ENCODE results near the gene SMYD3.

SMYD3 gene

DNA sequence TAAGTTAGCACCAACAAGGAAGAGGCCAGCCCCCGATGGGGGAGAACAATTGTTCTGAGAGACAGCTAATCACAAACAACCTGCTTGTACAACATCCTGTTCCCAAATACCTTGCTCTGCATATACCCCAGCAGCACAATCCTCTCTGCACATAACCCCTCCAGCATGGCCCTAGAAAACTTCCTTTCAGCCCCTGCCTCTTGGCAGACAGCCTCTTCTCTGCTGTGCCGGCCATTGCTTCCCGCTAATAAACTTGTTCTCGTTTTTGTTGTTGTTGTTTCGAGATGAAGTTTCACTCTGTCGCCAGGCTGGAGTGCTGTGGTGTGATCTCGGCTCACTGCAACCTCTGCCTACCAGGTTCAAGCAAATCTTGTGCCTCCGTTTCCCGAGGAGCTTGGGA is 392.7 kb downstream of the SMYD3 start:
- DNase-seq (ENCODE audit: low read depth in 1 of 2, low spot score in 1 of 2) = no peak

DNA sequence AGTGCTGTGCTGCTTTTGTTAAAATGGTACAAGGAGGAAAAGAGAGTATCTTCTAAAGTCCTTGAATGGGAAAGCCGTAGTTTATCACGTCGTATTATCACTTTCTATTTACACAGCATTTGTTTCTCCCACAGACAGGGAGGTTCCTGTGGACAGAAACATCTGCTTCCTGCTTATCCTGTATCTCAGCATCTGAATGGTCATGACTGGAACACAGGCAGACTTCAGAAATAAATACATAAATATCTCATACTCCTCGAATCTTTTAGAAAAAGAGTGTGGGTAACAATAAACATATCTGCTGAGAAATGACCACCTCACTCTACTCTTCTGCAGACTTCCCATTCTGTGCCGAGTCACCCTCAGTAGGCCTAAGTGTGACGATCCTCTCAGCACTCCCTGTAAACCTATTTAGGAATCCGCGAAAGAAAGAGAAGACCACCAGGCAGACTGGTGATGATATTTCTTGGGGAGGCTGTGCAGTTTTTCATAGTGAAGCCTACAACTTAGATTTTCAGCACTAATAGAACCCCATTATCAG is 393.5 kb downstream of the SMYD3 start:
- no peak for DNase-seq (ENCODE audit: low read depth in 1 of 2, low spot score in 1 of 2)

DNA sequence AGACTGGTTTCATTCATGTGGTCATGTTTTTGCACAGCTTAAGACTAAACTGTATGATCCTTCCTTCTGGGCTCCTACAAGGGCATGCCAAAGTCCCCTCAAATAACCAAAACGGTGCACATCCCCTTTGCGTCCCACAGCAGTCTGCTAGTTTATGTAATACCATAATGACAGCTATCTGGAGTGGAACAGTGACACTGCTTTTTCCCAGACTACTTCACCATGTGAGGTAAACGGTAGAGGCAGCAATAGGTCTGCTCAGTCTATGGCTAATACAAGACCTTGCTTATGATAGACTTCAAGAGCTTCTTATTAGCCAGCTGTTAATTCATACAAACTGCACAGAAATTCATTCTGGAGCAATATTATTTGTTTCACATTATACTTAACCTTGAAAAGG is 395.5 kb downstream of the SMYD3 start:
- DNase-seq (ENCODE audit: low read depth in 1 of 2, low spot score in 1 of 2) = no peak

DNA sequence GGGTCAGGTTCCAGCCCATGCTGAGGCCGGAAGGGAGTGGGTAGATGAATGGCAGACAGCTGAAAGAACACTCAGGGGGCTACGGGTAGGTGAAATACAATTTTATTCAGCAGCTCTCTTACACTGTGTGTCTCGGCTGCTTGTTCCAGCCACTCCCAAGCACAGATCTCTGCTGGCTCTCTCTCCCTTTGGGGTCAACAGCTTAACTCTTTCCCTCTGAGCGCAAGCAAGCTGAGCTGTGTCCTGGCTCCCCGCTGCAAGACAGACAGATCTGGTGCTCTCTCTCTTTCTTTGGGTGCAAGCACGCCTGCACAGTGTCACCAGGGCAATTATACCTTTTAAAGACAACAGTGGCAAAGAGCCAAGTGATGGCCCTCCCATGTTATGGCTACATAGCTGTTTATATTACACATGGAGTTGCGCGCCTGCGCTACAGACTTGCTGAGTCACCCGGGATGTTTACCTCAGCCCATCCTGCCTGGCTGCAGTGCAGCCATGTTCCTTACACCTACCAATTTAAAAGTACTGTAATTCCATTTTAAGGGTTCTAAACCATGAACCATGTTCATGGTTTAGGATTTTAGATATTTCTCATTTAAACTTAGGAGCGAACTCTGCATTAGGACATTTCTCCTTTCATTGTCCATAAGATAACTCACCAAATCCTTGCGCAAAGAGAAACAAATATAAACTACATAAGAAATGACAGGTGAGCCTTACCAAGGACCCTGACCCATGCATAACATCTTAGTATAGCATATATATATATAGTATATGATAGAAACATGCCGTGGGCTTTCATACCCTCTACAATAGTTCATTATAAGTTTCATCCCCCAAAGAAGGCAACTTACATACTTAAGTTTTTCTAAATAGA is 396.5 kb downstream of the SMYD3 start:
- DNase-seq (ENCODE audit: low read depth in 1 of 2, low spot score in 1 of 2) = no peak

DNA sequence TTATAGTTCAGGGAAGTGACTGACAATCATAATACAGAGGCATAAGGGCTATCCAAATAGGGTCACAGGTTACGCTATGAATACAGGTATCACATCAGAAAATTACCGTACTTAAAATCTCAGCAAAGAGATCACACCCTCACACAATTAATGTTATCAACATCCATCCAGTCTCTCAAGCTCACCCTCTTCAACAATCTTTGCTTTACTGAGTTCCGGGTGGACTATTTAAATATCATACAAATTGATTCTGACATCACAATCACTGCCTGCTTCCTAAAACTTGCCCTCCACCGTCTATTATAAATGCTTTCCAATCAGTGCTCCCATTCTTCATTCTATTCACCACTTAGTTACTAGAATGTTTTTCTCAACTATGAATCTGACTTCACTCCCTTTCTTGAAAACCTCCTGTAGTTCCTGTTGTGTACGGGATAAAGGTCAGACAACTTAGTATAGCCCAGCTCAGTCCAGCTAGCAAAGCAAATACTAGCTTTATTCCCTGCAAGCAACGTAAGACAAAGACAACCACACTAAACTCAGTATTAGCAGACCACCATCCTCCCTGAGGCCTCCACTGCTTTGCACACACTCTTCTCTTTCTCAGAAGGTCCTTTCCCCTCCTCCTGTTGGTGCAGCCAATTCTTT is 398.7 kb downstream of the SMYD3 start:
- DNase-seq (ENCODE audit: low read depth in 1 of 2, low spot score in 1 of 2) = no peak

DNA sequence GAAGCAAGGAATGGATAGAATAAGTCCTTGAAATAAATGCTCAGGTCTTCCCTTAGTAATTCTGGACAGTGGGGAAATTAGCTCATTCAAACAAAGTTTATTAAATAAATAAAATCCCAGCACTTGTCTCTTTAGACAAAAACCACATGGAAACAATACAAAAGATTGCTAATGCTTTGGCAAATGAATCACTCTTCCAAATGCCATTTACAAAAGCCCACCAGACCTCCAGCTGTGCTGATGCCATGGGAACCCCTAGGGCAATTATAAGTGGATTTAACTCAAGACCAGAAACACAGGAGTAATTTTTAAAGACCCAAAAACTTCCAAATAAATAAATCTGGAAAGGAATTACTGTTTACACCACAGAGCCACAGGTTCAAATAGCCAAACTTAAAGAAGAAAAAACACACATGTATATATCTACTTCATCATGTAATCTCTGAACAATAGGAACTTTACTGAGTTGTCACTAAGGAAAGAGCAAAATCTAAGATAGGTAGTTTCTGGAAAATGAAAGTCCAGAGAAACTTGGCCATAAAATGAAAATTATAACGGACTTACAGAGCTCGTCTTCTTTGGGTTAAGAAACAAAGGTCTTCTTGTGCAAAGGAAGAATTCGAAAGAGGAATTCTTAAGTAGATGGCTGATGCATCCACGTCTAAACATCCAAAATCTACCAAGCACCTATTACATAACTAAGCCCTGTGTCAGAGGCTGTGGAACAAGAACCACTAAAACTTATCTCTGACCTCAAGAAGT is 399.4 kb downstream of the SMYD3 start:
- DNase-seq (ENCODE audit: low read depth in 1 of 2, low spot score in 1 of 2) = no peak

DNA sequence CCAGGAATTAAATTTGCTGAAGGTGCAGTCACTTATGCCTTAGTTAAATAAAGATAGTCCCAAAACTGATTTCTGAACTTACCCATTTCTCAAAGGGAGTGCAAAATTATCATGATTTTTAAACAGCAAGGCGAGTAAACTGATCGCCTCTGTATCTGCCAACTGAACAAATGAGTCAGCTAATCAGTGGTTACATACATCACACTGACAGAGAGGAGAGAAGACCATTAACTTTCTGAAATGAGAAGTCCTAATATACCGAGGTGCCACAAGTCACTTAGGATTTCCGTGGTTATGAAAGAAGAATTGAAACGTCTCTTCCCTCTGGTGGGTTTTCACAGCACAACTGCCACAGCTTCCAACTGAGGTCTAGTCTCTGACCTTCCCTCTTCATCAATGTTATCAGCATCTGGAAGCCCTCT is 400.7 kb downstream of the SMYD3 start:
- no peak for DNase-seq (ENCODE audit: low read depth in 1 of 2, low spot score in 1 of 2)

DNA sequence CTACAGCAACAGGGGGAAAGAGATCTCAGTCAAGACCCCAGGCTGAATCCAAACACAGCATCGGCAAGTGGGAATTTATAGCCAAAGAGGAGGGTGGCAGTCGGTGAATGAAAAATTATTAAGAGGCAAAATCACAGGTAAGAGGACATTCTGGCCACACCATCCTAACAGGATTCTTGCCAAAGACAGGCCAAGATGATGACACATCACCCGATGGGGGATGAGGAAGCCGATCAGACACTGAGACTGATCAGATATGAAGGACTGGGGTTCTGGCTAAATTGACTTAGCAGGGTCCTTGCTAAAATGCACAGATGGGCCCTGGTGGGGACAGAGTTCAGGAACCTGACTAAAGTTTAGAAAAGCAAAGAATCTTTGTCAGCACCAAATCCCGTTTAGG is 402.2 kb downstream of the SMYD3 start:
- DNase-seq (ENCODE audit: low read depth in 1 of 2, low spot score in 1 of 2) = no peak

DNA sequence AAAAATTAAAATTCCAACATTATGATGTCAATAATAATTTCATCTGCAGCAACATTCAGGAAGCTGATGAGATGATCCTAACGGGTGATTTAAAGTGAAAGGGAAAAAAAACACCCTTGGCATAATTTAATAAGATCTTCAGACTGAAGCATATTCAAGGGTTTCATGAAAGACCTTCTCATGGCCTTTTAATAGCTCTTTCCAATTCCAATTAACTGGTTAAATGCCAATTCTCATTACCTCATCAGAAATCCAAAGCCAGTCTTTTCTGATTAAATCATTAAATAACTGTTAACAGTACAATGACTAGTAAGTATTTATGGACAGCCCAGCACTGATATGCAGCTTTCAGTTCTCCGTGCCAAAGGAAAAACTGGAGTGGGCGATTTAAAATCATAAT is 407.5 kb downstream of the SMYD3 start:
- no peak for DNase-seq (ENCODE audit: low read depth in 1 of 2, low spot score in 1 of 2)

DNA sequence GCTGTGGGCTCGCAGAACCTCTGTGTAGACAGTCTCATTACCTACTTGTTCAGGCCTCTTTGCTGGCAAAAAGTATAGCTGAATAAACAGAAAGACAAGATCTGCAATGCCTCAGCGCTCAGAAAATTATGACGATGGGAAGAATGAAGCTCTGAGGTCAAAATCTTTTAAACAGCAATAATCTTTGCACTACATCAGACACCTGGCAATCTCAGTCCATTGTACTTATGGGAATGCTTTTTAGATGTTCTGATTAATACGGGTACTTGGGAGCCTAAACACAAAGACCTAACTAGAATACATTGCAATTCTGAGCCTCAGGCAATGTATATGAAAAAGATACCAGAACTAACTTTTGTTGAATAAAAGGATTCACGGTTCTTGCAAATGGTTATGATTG is 410.7 kb downstream of the SMYD3 start:
- DNase-seq (ENCODE audit: low read depth in 1 of 2, low spot score in 1 of 2) = no peak

DNA sequence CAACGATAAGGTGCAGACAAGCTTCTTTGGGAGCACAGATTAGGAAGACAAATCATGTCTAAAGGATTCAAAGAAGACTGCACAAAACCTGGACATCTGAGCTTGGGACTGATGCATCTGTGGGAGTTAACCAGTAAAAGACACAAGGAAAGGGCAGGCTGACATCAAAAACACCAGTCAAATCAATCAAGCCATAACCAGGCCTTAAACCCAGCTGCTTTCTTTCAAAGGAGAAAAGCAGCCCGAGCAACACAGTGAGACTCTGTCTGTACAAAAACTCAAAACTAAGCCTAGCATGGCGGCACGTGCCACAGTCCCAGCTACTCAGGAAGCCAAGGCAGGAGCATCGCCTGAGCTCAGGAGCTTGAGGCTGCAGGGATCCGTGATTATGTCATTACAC is 411.6 kb downstream of the SMYD3 start:
- no peak for DNase-seq (ENCODE audit: low read depth in 1 of 2, low spot score in 1 of 2)

DNA sequence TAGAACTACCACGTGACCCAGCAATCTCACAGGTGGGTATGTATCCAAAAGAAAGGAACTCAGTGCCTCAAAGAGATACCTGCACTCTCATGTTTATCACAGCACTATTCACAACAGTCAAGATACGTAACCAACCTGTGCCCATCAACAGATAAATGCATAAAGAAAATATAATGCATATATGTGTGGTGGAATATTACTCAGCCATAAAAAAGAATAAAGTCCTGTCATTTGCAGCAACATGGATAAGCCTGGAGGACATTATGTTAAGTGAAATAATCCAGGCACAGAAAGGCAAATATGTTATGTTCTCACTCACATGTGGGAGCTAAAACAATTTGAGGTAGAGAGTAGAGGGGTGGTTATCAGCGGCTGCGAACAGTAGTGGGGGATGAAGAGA is 413.8 kb downstream of the SMYD3 start:
- no peak for DNase-seq (ENCODE audit: low read depth in 1 of 2, low spot score in 1 of 2)

DNA sequence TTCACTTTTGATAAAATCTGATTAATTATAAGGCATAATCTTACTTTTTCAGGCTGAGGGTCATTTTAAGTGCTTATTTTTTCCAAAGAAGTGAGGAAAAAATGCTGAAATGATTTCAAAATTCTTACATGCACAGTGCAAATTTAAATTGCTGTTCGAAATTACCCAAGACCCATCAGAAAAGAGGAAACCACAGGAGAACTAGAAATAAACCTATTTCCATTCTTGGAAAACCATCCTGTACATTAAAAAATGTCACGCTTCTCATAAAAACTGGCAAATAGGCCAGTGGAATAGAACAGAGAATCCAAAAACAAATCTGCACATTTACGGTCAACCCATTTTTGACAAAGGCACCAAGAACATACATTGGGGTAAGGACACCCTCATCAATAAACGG is 414.9 kb downstream of the SMYD3 start:
- no peak for DNase-seq (ENCODE audit: low read depth in 1 of 2, low spot score in 1 of 2)

DNA sequence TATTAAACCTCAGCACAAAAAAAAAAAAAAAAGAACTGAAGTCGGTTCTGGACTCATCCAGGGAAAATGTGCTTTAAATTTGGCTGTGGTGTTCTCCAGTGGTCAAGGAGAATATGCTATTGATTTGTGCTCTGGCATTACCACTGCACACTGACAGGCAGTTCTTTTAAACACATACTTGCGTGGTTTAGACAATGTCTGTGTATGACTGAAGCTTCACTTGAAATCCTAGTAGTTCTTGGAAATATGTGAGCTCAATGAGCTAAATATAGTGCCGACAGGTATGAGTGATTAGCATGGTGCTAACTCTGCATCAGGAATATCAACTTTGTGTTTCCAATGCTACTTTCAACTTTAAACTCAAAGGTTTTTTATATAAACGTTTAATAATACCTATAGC is 415.6 kb downstream of the SMYD3 start:
- no peak for DNase-seq (ENCODE audit: low read depth in 1 of 2, low spot score in 1 of 2)

DNA sequence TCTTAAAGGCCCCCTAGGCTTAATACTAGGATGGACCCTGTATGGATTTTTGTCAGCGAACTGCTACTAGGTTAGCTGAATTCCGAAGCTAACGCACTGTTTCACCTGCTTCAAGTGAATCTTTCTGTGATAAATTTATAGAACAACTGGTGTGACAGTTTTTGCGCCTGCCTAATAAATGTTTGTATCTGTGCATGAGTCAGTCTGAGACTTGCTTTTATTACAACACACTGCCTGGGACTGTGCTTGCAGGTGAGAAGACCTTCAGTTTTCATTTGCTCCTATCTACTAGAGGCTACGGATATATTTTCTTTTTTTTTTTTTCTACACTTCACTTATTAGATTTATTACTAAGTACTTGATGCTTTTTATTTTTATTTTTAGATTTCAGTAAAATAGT is 420.9 kb downstream of the SMYD3 start:
- no peak for DNase-seq (ENCODE audit: low read depth in 1 of 2, low spot score in 1 of 2)

DNA sequence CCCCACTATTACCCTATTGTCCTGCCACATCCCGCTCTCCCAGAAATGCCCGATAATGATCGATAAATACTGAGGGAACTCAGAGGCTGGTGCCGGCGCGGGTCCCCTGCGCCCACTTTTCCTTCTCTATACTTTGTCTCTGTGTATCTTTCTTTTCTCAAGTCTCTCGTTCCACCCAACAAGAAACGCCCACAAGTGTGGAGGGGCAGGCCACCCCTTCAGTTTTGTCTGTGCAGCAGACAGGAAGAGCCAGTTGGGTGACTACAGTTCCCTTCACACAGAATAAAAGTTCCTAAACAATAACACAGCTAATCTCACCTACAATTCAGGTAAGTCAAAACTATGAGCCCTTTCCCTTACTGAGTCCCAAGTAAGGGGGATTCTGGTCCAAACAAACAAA is 423.7 kb downstream of the SMYD3 start:
- no peak for DNase-seq (ENCODE audit: low read depth in 1 of 2, low spot score in 1 of 2)

DNA sequence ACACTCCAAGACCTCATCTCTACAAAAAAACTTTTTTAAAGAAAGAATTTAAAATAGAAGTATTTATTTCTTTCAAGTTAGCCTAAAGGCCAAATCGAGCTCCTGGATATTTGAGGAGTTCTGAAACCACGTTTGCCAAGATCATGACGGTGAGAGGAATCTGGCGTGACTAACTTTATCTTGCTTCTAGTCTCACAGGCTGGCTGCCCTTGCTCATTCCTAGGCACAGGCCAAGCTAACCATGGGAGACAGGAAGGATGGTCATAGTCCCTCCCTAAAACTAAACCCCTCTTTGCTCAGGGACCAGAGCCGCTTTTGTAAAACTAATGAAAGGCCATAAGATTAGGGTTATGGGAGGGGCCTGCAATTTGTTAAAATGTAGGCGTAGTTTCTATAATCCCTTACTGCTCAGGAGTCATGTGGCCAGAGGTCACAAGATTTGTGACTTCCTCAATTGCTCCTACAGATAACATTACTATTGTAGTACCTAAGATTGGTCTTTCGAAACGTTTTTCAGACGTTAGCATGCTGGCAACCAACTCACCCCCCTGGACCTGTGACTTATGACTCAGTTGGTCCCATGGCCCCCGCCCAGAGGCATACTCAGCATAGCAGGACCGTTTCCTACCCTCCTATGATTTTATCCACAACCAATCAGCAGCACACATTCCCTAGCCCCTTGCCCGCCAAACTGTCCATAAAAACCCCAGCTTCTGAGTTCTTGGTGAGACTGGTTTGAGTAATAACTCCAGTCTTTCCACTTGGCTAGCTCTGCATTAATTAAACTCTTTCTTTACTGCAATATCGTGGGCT is 425.0 kb downstream of the SMYD3 start:
- DNase-seq (ENCODE audit: low read depth in 1 of 2, low spot score in 1 of 2) = no peak

DNA sequence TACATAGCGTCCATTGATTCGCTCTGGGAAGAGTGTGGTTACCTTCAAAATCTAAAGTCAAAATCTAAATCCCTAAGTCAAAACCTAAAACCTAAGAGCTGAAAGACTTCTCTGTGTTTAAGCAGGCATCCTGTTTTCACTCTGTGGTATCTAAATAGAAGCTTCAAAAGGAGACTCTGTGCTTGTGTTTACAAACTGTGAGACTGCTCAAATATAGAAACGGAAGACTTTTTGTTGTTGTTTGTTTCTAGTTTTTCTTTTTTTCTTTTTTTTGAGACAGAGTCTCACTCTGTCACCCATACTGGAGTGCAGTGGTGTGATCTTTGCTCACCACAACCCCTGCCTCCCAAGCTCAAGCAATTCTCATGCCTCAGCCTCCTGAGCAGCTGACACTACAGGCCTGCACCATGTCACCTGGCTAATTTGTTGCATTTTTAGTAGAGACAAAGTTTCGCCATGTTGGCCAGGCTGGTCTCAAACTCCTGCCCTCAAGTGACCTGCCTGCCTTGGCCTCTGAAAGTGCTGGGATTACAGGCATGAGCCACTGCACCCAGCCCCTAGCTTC is 425.9 kb downstream of the SMYD3 start:
- DNase-seq (ENCODE audit: low read depth in 1 of 2, low spot score in 1 of 2) = no peak

DNA sequence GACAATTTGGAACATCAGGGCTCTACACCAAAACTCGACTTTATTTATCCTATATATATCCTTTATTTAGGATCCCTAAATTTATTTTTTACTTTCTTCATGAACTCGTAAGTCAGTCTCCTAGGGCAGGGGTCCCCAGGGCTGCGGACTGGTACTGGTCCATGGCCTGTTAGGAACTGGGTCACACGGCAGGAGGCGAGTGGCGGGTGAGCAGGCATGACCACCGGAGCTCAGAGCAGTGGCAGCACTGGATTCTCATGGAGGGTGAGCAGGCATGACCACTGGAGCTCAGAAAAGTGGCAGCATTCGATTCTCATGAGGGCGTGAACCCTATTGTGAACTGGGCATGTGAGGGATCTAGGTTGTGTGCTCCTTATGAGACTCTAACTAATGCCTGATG is 427.0 kb downstream of the SMYD3 start:
- no peak for DNase-seq (ENCODE audit: low read depth in 1 of 2, low spot score in 1 of 2)

DNA sequence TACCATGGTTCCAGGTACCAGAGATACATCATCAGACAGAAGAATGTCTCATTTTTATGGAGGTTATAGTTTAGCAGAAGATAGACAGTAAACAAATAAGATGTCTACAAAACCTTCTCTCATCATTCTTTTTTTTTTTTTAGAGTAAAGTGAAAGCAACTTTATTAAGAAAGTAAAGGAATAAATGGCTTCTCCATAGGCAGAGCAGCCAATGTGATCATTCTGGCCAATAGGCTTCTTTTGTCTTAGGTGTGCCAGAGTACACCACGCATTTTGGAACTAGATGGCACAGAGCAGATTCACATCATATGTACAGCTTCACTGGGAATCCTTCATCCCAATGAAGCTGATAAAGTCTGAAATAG is 428.2 kb downstream of the SMYD3 start:
- no peak for DNase-seq (ENCODE audit: low read depth in 1 of 2, low spot score in 1 of 2)

Measured in activated CD4-positive, alpha-beta T cell treated with anti-CD3 and anti-CD28 coated beads, Interleukin-2, amount 50 U/mL, for 24 hours (primary cell).